ENCODE results near the gene HAUS7. TPM values are rescaled to one million over a fixed set of nuclear protein-coding genes. Genes with fewer than 3 reads are reported as not detected.

The HAUS7 gene
- total and polyA plus RNA-seq, 2 of the 8 experiments (the other 6 are each of a cell fraction or from before 2014, with no cell fraction given) = 45.4 to 54.0 TPM

DNA sequence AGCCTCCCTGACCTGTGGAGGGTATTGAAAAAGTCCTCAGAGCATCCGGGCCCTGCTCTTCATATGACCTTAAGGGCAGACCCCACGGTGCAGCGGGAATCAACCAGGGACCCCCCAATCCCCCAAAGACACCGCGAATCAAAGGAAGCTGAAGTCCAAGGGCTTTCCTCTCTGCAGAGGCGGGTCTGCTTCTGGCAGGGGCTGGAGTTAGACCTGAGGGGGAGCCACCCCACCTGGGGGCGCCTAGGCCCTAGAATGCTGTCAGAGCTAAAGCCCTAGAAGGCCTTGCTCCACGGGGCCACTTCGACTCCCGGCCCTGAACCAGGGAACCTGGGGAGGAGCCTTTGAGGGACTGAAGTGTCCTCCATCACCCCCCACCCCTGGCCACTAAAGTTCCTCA lies 2.8 kb upstream of the HAUS7 start:
- no peak overlapping the region for H3K23ac ChIP-seq (ENCODE audit: insufficient read length)
- FAIRE-seq (no peak), DNase-seq (ENCODE audit: low read depth in 1 of 2, low spot score in 2 of 2) (no peak)
- H4K20me1 ChIP-seq (replicated peaks in 1 of 2; ENCODE audit: control insufficient read depth in 1 of 2, insufficient read depth in 2 of 2, low read length in 2 of 2) = peaks cover 0 to 4% of the 10 kb centered on the region in 2 experiments
- no peak overlapping the region for H3K18ac ChIP-seq (ENCODE audit: extremely low read depth, low read length)
- peaks cover 5% of the 10 kb centered on the region; the same call in 1 of the 2 replicates for H3K23me2 ChIP-seq (ENCODE audit: low read depth, low read length)
- POLR2A ChIA-PET (ENCODE audit: partially characterized antibody) = interaction anchor here (1.5 kb wide), 1 partner anchor 19 kb away, joined by 4 read pairs; no protein-coding TSS in a partner anchor
- no peak overlapping the region for H3K4ac ChIP-seq (replicated peaks; ENCODE audit: insufficient read length, low read depth, low read length)
- CTCF ChIA-PET (ENCODE audit: partially characterized antibody) = interaction anchor here (3.1 to 7.6 kb wide), 5 partner anchors 10 to 195 kb away, joined by 9 to 84 read pairs (median 39); no protein-coding TSS in a partner anchor
- H3K79me2 ChIP-seq (ENCODE audit: control insufficient read depth in 1 of 2, insufficient read depth in 2 of 2, low read length in 2 of 2) = peaks cover 0 to 4% of the 10 kb centered on the region in 2 experiments; a peak in 1 of 4 replicates
- H3K4me2 ChIP-seq (ENCODE audit: insufficient read depth in 1 of 2, low read depth in 2 of 2, low read length in 2 of 2) = no peak overlapping the region
- H2BK120ac ChIP-seq (replicated peaks; ENCODE audit: low read depth, low read length) = no peak overlapping the region
- H2AK5ac ChIP-seq (ENCODE audit: low read depth, low read length) = no peak overlapping the region
- H3K4me3 ChIP-seq (ENCODE audit: extremely low read depth in 1 of 4, insufficient read depth in 2 of 4, low read depth in 3 of 4, low read length in 4 of 4) = no peak overlapping the region
- no peak overlapping the region for H3K9ac ChIP-seq (replicated peaks in 1 of 4; ENCODE audit: extremely low read depth in 1 of 4, low read depth in 3 of 4, low read length in 3 of 4)
- H3K14ac ChIP-seq (ENCODE audit: insufficient read length) = no peak overlapping the region
- 93% methylated on average over 10 of the region's 10 CpGs; no CpG with 5 or more reads in 1 of the 2 experiments for WGBS, 2 experiments (ENCODE audit: extremely low coverage in 1 of 2, insufficient coverage in 1 of 2, insufficient read length in 1 of 2, insufficient replicate concordance in 2 of 2, low coverage in 1 of 2, low lambda C conversion rate in 2 of 2, missing lambda C conversion rate in 1 of 2)
- H2BK5ac ChIP-seq (ENCODE audit: low read depth, low read length) = no peak overlapping the region
- no peak overlapping the region for H3K27ac ChIP-seq (ENCODE audit: low read depth, low read length)
- peaks cover 0 to 19% (median 5%) of the 10 kb centered on the region in 4 experiments; a peak in 3 of 7 replicates for H3K4me1 ChIP-seq (replicated peaks in 1 of 4; ENCODE audit: control insufficient read depth in 3 of 4, insufficient read depth in 4 of 4, low read length in 3 of 4)
- no peak overlapping the region for H2BK15ac ChIP-seq (ENCODE audit: low read length)
- no peak overlapping the region for H4K91ac ChIP-seq (replicated peaks; ENCODE audit: insufficient read length, low read length)
- H3K56ac ChIP-seq (replicated peaks; ENCODE audit: insufficient read length, low read depth, low read length) = no peak overlapping the region
- H2BK20ac ChIP-seq (ENCODE audit: low read length) = no peak overlapping the region
- H3K36me3 ChIP-seq (ENCODE audit: control insufficient read depth in 2 of 4, insufficient read depth in 4 of 4, low read length in 3 of 4) = no peaks in the 10 kb centered on the region; a peak in 1 of 8 replicates
- no peak overlapping the region for H2BK12ac ChIP-seq (ENCODE audit: low read depth, low read length)
- peaks cover 3% of the 10 kb centered on the region; the same call in 1 of the 2 replicates for H3K79me1 ChIP-seq (ENCODE audit: low read depth, low read length)
- H4K5ac ChIP-seq (ENCODE audit: insufficient read length, low read depth, low read length) = no peak overlapping the region
- H3K27me3 ChIP-seq (replicated peaks in 1 of 4; ENCODE audit: control insufficient read depth in 3 of 4, extremely low read depth in 1 of 4, insufficient read depth in 3 of 4, low read length in 3 of 4) = peaks cover 5 to 24% (median 18%) of the 10 kb centered on the region in 4 experiments; a peak in 6 of 7 replicates
- H4K8ac ChIP-seq (ENCODE audit: extremely low read depth, insufficient read depth, low read length) = no peak overlapping the region
- H3K9me3 ChIP-seq (ENCODE audit: insufficient read depth in 2 of 2, low read depth in 1 of 2, low read length in 1 of 2) = no peaks in the 10 kb centered on the region
- H2AFZ ChIP-seq (ENCODE audit: low read length) = no peak overlapping the region
- no peak for TF ChIP-seq KDM5A (IDR thresholded peaks at IDR 0.05; ENCODE audit: low read length)
- TF ChIP-seq CREB1 (IDR thresholded peaks at IDR 0.05) = no peak
